G401.6 (cell line): ENCODE measurements around the gene BRINP3.

ENCODE experiments used
- FAIRE-seq: peaks from 2 replicates; lab custom pipeline; 2012; peaks lifted over from hg19 to GRCh38; lab: Jason Lieb, UNC

The BRINP3 gene

DNA sequence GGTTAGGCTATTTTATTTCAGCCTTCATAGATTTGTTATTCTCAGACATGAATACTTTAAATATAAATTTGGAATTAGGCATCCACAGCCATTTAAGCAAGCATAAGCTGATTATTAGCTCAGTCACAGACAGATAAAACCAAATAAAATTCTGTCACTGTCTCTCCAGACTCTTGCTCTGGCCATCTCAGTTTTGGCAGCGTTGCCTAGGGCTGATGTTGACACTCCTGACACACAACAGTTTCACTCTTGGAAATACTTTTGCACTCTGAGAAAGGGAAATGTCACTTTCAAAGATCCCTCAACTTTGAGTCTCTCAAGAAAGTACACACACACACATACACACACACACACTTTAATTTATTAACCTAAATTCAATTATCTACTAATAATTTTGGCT is 372.7 kb downstream of the BRINP3 start:
- no peak for FAIRE-seq

DNA sequence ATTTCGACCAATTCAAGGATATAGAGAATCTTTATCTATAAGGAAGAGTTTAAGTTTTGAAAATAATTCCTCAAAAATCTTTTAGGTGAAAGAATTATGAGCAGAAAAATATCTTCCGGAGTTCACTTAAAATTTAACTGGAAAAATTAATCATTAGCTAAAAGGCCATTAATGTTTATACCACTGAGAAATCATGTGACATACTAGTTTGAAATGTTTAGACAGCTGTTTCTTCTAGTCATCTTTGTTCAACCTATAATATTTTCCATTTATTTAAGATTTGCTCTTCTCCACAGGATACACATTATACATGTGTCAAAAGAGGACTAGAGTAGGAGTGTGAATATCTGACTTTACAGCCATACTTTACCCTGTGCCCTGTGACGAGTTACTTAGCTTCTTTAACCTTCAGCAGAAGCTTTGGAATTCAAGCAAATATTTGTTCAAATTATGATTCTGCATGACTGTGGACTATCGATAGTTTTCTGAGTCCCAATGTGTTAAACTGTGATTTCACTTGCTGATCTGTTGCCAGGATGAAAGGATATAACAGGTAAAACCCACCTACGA is 374.8 kb downstream of the BRINP3 start:
- FAIRE-seq: no peak

DNA sequence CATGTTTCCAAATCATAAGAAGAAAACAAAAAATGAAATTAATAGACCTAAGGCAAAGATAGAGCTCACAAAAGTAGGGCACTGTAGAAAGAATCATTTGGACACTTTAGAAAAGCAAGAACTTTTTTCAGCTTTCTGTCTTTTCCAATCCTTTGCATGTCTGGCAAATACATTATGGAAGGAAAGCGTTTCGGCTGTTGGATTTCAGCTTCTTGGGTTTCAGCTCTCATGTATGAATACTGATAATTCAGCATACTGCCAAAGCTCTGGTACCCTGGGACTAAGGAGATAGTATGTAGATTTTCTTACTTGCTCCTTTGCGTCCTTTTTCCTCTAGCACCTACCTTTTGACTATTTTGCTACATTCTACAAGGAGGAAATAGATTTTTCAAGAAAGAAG is 375.9 kb downstream of the BRINP3 start:
- FAIRE-seq: no peak

DNA sequence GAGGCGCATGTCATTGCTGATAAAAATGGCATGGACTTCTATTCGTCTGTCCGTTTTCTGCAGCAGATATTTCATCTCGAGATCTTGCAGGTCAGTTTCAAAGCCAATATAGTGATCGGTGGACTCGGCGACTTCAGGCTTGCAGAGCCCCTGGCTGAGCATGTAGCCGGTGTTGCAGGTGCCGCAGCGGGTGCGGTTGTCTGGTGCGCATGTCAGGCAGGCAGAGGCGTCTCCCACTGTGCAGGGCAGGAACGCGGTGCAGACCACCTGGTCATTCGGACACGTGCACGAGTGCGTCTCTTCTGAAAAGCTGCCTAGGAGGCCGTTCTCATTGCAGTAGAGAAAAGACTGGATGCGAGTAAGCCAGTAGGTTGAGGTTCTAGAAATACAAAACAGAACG is 378.9 kb downstream of the BRINP3 start:
- FAIRE-seq: no peak

DNA sequence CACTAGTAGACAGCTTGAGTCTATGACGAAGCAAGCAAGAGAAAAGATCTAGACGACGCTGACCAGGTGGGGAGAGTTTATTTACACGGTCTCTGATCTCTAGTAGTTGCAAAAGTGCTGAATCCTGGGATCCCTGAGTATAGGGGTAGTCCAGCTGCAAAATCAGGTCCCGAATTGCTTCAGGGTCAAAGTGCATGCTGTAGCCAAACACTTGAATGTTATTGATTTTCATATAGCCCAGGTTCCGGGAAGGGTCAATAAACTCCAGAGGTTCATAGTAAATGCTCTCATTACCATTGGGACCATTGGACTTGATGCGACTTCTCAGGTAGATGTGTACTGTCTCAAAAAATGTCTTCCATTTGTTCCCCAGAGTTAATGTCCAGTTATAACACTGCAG is 379.6 kb downstream of the BRINP3 start:
- FAIRE-seq: no peak

DNA sequence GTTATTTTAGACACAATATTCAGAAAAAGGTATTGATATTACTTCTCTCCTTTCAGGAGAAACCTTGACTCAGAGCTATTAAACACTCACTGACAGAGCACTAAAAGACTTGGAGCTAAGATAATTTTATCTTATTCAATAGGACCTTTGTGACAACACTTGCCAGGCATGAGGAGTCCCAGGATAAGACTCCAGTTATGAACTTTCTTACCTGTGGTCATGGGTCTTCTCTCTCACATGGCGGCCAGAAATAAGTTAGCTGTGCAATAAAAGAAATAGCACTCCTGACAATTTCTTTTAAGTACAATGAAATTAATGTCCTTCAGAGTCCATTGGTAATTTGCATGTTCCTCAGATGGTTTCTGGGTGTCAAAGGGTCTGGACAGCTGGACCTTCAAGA is 382.1 kb downstream of the BRINP3 start:
- no peak for FAIRE-seq

DNA sequence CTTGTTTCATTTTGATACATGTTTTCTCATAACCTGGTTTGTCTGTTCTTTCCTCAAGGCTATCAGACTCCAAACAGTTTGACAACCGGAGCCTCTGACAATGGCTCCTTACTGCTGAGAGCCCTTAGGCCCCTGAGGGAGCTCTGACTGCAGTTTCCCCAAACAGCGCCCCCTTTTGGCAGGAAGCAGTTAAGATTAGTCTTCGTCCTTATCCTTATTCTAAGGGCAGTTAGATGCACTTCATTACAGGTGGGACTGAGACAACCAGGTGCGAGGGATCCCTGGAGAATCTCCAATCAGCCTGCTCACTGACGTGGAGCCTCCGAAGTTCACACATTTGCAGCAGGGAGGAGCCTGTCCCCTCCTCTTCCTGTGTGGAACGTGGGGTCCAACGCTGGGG is 393.1 kb downstream of the BRINP3 start:
- no peak for FAIRE-seq

DNA sequence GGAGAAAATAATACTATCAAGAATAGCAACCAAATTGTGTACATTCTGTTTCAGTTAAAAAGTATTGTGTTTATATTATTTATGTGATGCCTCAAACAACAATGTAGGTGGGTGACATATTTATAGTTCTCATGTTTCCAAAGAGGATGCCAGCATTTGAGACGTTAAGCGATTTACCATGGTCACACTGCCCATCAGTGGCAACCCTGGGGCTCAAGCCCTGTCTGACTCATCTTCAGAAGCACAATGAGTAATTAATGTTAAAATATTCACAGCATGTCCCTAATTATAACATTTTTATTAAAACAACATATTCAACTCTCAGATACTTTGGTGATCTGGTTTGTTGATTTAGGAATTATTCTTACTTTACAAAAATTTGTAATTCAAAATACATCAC is 409.4 kb downstream of the BRINP3 start:
- no peak for FAIRE-seq

DNA sequence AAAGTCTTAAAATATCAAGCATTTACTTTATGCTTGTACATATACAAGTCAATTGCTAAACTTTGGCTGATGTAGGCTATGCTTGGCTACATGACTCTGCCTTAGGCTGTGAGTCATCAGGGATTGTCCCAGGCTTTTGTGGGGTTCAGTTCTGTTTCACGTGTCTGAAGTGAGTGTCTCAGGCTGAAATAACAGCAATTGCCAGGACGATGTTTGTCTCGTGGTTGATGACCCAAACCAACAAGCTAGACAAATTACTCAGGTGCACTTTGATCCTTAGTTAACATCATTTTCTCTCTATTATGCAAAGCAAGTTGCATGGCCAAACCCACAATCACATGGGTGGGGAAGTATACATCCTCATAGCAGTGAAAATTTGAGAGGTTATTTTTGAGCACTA is 410.1 kb downstream of the BRINP3 start:
- FAIRE-seq: no peak

DNA sequence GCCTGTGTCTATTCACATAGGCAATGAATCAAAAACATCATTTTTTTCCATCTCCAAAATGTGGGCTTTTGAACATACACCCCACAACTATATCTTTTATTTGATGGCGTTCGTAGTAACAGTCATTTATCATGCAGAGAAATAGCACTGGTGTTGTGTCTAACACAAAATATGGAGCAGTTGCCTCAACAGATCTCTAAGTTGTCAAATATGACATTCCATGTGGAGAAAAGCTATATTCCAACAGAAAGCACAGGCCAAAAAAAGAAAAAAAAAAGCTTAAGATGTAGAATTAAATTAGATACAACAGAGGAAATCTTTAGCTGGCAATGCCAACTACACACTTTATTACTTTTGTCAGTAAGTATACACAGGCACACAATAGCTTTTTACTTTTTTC is 411.7 kb downstream of the BRINP3 start:
- FAIRE-seq: no peak

DNA sequence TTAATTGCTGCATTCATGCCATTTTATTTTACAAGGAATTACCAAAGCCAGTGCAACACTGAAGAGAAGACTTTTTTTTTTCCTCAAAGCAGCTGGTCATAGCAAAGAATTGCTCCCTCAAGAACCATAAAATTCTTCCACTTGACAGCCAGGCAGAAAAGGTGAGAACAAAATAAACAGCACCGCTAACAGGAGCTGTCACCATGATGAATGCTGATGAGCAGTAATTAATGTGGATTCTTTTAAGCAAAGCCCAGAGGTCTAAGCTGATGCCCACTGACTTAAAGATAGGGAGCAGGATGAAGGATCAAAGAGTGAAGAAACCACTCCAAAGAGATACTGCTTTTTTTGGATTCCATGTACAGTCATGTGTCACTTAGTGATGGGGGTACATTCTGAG is 428.4 kb downstream of the BRINP3 start:
- FAIRE-seq: no peak
